NCI-H2029 treated with DMSO at 0.1 percent for 48 hours (cell line): Measurements from ENCODE around the gene SMS.

Source experiments
- DNase-seq: peaks from one replicate; lab custom pipeline; 2025; lab: John Stamatoyannopoulos, UW

The SMS gene

DNA sequence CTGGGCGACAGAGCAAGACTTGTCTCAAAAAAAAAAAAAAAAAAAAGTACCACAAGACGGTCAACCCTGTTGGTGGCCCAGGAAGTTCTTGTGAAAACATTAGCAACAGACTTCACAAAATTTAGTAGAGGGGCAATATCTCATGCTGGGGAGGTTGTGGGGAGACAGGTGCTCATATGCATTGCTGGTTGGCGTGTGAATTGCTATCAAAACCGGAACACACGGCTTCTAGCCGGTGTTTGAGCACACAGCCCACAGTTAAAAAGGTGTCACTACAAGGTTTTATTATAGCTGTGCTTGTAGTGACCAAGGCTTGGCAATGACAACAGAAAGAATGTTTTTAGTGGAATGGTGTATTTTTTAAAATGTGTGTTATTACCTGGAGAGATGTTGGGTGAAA is 41.8 kb downstream of the SMS start:
- no peak for DNase-seq

DNA sequence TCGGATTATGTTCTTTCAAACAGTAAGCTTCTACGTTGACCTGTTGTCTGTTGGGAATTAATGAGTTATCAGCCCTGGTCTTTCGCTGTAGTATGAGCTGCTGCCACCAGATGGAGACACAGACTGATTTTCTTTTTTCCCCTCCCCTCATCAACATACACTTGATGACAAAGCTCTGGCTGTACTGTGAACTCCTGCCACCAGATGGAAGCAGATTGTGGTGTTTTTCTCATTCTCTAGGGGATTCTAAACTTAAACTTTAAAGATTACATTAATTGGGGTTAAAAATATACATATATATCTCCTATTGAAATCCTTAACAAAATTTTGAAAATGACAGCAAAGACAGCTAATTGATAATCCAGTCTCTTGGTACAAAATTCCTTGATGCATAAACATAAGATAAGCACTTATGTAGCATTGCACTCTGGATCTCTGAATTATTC is 44.8 kb downstream of the SMS start:
- peak; percentile 32 for DNase-seq

DNA sequence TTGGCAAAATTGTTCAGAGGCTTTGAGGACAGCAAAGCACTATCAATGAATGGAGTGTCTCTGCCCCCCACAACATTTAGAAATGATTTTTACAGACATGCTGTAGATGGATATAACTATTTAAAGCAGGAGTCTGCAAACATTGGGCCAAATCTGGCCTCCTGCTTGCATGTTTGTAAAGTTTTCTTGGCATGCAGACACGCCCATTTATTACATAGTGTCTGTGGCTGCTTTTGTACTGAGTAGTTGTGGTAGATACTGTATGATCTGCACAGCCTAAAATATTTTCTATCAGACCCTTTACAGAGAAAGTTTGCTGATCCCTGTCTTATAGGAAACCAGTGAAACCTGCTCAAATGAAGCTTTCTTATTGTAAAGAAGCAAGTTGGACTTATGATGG is 46.1 kb downstream of the SMS start:
- DNase-seq = no peak

DNA sequence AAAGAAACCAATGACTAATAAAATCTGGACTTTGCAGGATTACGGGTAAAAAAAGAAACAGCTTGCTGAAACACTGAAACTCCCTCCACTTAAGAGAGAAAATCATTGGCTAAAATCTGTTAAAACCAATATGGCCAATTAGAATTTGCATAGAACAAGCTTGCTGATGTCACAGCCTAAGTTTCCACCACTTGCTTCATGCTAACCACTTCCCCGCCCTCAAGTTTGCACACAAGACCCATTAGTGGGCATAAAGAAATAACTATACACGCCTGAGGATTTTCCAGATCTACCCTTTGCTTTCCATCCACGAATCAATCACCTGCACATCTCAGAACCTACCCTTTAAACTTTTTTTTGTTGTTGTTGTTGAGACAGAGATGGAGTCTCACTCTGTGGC is 48.9 kb downstream of the SMS start:
- DNase-seq = no peak

DNA sequence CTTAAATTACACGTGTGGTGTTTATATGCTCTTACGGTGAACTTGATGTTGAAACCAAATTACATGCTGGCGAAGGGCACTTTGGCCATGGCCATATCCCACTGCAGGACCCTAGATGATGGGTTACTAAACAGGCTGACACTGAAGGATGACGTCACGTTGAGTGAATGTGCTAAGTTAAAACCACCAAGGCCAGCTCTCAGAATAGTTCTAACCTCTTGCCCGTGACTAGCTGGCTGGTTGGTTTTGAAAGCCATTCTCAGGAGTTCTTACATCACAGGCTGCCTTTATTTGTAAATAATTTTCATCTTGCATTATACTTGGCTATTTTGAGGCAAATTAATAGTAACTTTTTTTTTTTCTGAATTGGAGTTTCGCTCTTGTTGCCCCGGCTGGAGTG is 50.3 kb downstream of the SMS start:
- DNase-seq = no peak

DNA sequence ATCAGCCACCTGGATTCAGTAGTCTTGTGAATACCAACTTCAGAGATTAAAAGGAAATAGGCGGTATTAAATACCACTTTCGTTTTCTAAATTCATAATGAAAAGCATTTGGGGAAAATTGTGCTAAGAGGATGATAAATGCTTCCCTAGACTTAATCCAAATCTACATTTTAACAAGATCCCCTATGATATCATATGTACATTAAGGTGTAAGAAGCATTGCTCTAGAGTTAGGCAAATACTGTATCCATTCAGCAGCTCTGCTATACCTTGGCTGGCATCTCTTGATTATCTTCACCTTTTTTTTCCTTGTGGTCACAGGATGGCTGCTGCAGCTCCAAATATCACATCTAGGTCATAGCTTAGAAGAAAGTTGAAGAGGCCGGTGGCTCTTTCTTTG is 51.0 kb downstream of the SMS start:
- DNase-seq = no peak

DNA sequence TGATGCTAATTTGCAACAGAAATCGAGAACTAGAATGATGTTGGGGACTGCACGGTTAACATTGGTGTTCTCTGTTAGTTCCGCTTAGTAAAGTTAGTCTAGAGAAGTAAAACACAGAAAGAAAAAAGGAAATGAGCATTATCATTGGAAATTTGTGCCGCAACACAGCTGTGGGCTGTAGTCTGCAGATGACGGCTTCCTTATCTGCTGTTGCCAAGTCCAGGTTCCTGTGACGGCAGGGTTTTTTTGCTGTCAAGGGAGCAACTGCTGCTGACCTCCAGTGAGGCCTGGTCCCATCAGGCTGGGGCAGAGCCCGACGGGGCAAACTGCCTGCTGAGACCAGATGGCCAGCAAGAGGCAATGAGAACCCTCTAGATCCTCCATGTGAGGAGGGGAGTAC is 52.8 kb downstream of the SMS start:
- DNase-seq = no peak

DNA sequence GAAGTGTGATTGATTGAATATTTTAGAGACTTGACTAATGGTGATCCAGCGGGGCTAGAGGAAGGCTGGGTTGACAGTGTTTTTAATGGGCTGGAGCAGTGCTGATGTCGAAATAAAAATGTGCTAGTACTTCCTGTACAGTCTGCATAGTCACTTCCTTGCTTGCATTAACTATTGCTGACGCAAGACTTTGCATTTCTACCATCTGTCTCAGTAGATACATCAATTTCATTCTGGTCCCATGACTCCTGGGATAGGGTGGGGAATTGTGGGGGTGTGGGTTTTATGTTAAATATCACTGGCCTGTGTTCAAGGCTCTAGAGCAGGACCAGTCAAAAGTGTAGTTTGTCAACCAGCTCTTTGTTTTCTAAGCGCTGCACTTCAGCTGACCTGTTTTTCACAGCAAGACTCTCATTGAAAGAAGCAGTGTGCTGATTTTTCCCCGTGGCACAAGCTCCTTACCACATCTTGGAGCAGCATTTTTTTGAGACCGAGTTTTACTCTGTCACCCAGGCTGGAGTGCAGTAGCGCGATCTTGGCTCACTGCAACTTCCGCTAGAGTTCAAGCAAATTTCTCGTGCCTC is 56.5 kb downstream of the SMS start:
- DNase-seq = no peak

DNA sequence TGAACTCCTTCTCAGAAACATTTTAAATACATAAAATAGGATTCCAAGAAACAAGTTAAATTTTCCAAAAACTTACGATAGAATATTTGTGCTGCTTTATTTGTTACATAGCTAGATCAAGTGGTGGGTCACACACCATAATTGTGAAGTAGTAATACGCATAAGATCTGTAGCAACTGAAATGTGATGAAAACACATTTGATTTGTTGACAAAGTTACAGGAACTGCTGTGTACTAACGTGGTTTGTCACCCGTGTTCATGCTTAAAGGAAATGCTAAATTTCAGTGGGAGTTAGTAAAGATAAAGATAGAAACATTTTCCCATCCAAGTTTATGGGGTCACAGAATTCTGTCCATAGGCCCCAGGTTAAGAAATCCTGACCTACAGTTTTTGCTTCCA is 57.5 kb downstream of the SMS start:
- DNase-seq = no peak

DNA sequence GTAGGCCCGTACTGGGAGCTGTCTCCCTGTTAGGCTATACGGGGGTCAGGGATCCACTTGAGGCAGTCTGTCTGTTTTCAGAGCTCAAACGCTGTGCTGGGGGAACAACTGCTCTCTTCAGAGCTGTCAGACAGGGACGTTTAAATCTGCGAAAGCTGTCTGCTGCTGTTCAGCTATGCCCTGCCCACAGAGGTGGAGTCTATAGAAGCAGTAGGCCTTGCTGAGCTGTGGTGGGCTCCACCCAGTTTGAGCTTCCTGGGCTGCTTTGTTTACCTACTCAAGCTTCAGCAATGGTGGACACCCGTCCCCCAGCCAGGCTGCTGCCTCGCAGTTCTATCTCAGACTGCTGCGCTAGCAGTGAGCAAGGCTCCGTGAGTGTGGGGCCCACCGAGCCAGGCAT is 64.4 kb downstream of the SMS start:
- no peak for DNase-seq

DNA sequence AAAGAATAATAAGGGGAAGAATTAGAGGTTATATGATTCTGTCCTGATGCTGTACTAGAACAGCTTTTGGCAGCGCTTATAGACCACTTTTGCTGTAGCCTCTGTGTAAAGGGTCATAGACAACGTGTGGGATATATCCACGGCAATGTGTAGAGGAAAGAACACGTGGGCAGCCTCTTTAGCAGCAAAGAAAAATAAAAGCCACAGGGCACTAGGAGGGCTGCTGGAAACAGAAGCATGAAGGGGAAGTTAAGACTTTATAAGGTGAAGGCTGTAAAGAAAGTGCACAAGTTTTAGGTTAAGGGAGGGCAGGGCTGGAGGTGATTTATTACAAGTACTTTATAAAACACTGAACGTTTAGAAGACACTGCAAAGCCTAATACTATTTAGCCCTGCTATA is 71.5 kb downstream of the SMS start:
- no peak for DNase-seq

DNA sequence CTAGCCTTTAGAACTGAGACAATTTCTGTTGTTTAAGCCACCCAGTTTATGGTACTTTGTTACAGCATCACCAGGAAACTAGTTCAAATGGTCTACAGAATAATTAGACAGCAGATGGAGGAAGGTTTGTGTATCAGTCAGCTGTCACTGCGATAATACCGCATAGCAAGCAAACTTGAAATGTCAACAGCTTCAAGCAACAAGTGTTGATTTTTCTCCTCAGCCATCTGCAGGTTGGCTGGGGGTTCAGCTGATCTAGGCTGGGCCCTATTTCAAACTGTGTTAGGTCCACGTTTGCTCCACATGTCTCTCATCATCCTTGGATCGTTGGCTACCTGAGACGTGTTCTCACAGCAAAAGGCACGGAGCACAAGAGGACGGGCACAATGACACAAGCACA is 72.4 kb downstream of the SMS start:
- DNase-seq = no peak

DNA sequence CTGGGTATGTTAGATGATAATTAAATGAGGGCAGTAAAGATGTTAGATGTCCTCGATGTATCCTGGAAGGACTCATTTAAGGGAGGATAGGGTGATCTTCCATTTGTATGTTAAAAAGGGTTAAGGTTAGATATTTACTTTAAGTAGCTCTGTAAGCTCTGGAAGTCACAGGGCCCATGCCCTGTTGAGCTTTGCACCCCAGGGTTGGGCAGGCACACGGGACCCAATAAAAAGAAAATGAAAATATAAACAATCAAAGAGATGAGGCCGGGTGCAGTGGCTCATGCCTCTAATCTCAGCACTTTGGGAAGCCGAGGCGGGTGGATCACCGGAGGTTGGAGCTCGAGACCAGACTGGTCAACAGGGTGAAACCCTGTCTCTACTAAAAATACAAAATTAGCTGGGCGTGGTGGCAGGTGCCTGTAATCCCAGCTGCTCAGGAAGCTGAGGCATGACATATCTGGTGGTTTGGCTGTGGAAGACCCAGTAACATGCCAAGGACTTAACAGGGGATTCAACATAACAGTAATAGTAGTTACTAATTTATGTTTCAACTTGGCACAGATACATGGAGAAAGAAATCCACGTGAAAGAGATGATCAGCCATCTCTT is 74.7 kb downstream of the SMS start:
- no peak for DNase-seq

DNA sequence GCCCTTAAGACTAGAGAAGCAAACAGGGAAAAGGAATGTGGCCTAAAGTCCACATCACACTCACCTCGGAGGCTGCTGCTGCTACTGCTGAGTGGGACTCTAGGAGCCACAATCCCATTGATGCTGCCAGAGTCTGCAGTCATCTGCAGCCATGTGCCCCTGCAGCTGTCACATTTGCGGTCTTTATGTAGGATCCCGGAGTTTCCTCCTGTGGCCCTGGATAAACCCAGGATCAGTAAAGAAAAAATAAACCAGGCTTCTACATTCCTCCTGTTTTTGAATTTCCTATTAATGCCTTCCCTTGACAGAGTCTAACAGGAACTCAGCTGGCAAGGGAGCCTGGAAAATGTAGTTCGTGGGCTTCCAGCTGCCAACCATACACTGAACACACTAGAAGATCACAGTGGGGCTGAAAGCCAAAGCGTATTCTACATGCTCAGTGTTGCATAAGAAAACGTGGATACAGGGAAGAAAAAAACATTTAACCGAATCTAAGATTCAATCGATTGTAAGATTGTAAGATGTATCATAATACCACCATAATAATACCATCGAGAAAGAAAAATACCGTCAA is 81.3 kb downstream of the SMS start:
- DNase-seq = no peak

DNA sequence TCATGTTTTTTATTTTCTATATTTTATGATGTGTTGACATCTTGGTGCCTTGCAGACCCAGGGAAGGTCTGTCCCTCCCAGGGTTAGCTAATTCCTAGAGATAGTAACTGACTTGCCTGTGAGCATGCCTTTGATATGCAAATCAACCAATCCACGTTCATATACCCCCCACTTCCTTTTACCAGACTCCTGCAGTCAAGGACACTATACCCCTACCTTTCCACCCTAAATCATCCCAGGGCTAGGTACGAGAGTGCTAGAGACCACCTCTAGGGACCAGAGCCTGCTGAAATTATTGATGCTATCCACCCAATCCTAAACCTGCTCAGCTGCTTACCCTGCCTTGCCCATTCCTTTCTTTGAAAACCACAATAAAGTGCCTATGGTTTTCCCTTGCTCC is 84.1 kb downstream of the SMS start:
- DNase-seq = no peak

DNA sequence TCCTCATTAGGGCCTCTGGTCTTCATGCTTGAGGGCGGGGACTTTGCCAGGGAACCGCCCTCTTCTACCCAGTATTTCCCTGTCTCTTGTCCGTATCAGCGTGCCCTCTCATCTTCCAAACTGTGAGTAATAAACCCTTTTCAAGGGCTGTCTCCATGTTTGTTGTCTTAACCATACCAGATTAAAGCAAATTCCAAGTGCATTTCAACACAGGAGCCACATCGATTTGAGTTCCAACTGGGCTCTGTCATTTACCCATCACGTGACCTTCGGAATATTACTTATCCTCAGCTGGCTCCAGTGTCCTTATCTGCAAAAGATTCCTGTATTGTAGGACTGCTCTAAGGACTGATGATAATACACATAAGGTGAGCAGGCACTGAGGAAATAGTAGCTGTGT is 85.2 kb downstream of the SMS start:
- DNase-seq = no peak

DNA sequence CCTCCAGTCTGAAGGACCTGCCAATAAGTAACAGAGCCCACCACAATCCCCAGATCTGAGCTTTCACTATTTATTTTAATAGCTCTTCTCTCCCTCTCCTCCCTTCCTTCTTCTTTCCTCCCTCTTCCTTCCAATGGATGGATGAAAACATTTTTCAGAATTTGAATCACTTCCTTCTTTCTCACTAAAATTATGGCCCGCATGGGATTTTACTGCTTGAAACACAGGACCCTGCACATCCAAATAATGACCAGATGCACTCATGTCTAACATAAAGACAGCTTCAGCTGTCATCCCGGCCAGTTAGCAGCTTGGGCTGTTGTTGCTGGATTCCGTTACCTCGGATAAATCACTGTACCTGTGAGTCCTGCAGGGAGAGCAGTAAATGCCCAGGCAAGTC is 86.2 kb downstream of the SMS start:
- DNase-seq = no peak

DNA sequence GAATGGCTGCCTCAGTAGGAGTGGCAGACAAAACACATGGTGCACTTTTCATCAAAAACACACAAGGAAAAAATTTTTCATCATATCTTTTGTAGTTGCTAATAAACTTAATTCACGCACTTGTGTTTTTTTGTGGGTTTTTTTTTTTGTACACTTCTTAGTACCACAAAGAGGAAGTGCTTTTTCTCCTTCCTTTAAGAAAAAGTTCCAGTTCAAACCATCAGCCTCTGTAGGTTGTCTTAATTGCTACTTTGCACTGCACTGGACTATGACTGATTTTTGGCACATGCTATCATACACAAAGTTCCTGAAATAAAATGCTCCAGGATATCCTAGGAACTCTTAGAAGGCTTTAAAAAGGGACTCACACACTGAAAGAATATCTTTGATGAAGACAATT is 91.6 kb downstream of the SMS start, which contains the start of gene PHEX:
Gene PHEX (plus strand): TSS at position 242 of the 400 bp plus-strand sequence. CDS start 681 bp downstream, outside the sequence.
- no peak for DNase-seq

DNA sequence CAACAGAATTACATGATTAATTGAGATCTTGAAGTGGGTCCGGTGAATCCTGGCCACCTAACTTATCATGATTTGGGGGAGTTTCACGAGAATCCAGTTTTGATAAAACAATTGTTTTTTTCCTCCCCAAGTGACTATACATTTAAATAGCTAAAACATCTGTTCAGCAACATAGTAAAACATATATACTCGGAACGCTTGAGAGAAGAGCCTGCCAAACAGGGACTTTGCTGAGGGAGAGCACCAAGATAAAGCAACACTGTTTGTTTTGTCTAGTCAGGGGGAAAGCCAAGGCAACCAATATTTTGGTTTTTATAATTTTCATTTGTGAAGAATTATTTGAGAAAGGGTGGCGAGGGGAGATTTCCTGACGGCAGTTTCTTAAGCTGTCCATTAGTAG is 92.0 kb downstream of the SMS start:
- DNase-seq = no peak

DNA sequence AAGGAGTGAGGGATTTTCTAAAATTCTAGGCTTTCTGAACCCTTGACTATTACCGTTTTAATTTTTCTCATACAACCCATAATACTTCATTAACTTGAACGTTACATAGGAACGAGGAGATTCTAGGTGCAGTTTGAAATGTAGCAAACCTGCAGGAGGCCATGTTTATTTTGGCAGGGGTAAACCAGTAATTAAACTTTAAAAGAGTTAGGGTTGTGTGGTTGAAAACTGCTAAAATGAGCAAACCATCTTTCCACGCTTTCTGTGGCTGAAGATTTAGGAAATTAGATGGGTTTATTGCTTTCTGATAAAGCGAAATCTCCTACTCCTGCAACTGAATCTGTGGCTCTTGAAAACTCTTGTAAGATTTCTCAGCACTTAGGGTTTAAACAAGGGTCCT is 93.3 kb downstream of the SMS start:
- no peak for DNase-seq

DNA sequence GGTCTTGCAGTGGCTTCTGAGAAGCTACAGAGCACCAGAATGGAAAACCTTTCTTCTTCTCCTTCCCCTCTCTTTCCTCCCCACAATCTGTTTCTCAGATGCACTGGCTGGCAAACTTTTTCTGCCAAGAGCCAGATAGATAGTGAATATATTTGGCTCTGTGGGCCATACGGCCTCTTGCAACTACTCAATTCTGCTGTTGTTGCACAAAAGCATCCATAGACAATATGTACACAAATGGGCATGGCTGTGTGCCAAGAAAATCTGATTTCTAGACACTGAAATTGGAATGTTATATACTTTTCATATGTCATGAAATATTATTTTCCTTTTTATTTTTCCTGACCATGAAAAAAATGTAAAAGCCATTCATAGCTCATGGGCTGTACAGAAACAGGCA is 94.7 kb downstream of the SMS start:
- DNase-seq = no peak

DNA sequence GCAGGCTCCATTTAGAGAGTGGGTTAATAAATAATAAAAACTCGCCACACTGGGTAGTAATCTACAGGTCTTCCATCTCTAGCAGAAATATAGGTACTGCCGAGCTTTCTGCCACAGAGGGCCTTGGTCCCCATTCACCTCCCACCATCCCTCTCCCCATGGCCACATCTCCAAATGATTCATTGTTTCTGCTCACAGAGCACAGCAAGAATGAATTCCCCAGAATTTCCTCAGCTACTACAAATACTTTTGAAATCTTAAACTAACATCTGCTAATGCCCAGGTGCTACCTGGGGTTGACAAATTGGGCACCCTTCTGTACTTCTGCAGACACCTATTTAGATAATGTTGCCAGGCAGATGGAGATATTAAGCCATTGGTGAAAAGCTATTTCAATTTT is 96.7 kb downstream of the SMS start:
- DNase-seq = no peak

DNA sequence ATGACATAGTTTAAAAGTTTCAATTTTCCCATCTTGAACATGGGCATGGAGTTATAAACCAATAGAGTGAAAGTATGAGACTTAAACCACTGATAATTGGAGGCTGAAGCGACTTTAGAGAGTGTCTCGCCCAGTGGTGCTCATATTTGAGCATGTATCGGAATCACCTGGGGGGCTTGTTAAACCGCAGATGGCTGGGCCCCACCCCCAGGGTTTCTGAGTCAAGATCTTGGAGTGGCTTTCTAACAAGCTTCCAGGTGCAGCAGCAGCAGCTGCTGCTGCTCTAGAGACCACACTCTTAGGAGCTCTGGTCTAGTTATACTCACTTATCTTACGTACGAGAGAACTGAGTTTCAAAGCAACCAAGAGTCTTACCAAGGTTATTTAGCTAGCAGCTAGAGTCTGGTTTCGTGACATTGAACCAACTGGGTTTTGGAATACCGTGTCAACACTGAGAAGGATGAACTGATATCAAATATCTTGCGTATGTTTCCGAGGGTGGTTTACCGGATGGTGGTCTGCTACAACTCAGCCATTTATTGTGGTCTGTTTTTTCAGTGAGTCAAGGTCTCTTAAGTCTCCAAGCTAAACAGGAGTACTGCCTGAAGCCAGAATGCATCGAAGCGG is 97.5 kb downstream of the SMS start:
- no peak for DNase-seq

DNA sequence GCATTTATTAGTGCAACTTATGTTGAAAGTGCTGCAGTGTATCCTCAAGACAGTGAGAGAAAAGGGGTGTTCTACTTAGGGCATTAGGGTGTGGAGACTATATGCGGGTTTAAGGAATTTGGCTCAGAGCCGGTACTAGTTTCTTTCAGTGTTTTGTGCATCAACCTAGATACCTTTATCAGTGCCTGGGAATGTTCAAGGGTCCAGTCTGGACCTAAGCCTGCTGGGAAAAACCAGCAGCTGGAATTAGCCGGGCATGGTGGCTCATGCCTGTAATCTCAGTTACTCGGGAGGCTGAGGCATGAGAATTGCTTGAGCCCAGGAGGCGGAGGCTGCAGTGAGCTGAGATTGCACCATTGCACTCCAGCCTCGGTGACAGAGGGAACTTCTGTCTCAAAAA is 99.0 kb downstream of the SMS start:
- no peak for DNase-seq
